ENCODE results near the gene CACNA2D4.
"Not testable (repeated sequence)": the region's sequence is repeated elsewhere in the genome, so short reads cannot be mapped to it uniquely, and the experiment has no call there.

Gene CACNA2D4, protein sequence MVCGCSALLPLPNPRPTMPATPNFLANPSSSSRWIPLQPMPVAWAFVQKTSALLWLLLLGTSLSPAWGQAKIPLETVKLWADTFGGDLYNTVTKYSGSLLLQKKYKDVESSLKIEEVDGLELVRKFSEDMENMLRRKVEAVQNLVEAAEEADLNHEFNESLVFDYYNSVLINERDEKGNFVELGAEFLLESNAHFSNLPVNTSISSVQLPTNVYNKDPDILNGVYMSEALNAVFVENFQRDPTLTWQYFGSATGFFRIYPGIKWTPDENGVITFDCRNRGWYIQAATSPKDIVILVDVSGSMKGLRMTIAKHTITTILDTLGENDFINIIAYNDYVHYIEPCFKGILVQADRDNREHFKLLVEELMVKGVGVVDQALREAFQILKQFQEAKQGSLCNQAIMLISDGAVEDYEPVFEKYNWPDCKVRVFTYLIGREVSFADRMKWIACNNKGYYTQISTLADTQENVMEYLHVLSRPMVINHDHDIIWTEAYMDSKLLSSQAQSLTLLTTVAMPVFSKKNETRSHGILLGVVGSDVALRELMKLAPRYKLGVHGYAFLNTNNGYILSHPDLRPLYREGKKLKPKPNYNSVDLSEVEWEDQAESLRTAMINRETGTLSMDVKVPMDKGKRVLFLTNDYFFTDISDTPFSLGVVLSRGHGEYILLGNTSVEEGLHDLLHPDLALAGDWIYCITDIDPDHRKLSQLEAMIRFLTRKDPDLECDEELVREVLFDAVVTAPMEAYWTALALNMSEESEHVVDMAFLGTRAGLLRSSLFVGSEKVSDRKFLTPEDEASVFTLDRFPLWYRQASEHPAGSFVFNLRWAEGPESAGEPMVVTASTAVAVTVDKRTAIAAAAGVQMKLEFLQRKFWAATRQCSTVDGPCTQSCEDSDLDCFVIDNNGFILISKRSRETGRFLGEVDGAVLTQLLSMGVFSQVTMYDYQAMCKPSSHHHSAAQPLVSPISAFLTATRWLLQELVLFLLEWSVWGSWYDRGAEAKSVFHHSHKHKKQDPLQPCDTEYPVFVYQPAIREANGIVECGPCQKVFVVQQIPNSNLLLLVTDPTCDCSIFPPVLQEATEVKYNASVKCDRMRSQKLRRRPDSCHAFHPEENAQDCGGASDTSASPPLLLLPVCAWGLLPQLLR

DNA sequence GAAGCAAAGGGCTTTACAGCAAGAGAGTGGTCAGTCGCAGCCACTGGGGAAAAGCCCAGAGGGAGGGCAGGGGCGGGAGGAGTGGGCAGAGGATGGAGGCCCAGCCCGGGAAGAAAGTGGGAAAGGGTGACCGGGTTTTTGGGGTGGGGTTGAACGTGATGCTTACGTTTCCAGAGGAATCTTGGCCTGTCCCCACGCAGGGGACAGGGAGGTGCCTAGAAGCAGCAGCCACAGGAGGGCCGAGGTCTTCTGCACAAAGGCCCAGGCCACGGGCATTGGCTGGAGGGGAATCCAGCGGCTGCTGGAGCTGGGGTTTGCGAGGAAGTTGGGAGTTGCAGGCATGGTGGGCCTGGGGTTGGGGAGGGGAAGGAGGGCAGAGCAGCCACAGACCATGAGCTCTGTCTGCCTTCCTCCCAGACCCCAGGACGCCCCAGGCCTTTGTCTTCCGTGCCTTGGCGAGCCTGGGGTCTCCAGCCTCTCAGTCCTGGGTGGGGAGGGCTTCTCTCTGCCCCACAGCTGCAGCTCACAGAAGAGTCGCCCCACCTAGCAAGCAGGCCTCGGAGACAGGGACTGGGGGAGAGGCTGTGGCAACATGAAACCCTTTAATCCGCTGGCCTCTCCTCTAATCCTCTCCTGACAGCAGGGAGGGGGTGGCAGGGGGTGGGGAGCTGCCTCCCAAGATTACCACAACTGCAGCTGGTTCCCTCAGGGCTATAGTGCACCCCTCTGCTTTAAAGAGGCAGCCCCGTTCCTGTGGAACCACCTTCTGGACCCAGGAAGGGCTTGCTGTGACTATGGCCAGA lies at the start of gene CACNA2D4:
CACNA2D4 (minus strand) TSS at position 572 of the 803 bp plus-strand sequence; CDS start at position 393, 179 bp downstream.
- no peak for DNase-seq (ENCODE audit: low read depth)

DNA sequence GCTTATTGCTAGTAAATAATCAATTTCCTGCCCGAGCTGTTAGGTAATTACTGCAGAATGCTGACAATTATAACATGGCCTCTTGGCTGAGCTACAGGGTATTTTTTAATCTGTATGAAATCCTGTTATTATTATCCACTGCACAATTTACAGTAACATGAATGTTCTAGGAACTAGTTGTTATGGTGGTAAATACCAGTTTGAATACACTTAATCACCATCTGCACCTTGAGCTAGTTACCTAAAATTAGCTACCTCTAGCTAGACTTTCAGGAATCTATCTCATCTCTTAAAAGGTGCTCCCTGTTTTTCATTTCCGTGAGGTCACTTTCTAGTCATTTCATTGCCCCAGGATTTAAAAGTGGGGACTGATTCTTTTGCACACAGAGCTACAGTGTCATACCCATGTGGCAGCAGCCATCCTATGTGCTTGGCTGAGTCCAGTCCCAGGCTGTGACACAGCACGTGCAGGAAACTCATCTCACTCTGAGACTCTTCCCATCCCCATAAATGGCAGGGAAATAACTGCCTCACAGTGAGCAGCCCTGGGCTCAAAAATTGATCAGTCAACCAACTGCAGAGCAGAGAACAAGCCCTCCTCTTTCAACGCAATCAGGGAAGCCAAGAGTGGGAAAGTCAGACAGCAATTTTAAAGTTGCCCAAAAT lies 48.2 kb upstream of the CACNA2D4 start:
- DNase-seq (ENCODE audit: low read depth), result no peak

DNA sequence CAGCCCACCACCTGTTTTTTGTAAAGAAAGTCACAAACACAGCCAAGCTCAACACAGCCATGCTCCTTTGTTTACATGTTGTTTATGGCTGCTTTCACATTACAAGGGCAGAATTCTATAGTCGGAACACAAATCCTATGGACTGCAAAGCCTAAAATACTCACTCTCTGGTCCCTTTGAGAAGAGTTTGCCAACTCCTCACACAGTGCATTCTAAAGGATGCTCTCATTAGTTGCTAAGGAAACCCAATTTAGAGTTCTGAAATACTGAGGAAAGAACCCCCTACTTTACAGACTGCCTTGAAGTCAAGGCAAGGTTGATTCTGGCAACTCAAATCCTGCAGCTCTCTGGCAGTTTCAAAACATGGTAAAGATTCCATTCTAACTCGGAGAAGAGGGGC lies 47.5 kb upstream of the CACNA2D4 start:
- no peak for DNase-seq (ENCODE audit: low read depth)

DNA sequence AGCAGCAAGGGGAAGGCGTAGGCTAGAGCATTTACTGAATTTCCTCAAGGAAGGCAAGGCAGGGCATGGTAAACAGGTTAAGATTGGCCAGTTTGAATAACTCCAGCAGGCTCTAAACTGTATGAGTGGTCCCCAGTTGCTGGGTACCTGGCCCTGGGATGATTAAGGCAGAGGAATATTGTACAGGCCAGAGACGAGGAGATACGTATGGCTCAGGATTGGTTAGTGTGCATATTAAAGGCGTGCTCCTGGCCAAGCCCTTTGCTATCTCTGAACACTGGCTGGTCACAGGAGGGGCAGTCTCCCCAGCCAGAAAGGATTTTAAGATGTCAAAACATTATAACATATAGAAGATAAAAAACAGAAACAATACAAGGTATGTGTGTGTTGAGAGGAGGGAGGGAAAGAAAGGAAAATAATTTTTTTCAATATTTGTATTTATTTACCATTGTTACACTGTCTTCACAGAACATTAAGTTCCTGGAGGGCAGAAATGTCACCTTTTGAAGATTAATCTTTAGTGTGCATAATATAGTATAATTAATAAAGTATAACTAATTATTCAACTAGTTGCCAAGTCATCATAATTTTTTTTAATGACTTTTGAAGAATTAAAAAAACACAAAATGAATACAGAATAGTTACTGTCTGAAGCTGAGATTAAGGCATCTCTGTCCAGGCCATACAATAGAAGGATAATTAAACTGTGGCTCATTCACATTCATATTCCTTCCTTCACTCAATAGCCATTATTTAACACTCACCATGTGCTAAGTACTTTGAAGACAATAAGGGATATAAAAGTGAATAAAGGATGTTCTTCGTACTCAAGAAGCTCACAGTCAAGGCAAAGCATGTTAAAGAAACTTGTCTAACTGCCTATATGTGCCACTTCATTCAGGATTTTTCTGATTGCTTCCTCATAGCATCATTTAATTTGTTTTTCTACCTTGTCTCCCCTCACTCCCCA lies 43.9 kb upstream of the CACNA2D4 start:
- DNase-seq (ENCODE audit: low read depth), result no peak

DNA sequence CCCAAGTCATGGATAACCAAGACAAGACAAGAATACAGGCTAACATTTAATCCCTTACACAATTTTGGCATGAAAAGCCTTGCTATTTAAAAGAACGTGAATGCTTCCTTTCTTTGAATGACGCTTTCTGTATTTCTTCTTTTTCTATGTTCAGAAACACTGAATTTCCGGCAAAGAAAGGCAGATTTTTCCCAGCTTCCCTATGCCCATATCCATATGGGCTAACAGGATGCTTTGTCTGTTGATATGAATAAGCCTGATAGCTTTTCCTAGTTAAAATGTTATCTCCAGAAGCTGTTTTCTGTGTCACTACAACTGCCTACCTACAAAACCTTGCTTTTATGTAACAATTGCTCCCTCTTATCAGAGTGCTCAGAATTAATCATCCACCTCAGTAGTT lies 38.3 kb upstream of the CACNA2D4 start:
- no peak for DNase-seq (ENCODE audit: low read depth)

DNA sequence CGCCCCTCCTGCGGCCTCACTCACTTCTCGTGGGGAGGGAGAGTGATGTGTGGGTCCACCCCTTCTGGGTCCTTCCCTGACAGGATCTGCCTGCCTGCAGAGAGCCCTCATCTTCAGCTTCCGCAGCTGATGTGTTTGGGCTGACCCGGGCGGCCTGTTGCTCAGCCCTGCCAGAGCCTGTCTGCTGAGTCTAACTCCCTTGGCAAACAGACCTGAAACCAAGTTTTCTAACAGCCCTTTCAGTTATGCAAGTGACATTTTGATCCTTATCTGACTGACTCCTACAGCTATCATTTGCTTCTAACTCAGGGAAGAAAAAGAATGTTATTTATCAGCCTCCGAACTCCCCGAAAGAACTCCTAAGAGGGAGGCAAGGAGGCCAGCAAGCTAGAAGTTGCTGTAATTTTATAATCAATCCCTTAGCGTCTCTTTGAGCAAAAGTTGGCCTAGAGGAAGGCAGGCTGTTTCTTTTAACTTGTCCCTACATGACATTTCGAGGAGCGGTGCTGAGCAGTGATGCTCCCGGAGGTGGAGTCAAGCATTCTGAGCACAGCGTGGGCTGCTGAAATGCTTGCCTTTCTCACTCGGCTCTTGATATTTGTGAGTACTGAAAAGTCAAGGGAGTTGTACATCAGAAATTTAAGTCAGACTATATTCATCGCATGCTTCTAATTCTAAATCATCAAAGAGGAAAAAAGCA lies 31.5 kb upstream of the CACNA2D4 start:
- DNase-seq (ENCODE audit: low read depth), result no peak

DNA sequence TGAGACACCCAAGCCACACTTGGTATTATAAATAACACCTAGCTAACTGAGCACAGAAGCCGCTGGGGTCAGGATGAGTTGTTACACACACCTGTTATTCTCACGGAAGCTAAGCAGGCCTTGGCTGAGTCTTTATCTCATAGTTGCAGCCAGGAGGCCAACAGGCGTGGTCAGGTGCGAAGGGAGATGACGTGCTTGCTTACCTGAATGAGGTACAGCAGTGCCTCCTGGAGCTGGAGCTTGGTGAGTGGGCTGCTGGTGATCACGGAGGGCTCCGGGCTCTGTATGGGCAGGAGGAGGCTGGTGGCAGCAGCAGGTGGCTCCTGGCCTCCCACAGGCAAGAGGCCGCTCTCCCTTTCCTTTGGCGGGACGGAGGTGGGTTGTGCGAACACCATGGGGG lies 30.4 kb upstream of the CACNA2D4 start:
- DNase-seq (ENCODE audit: low read depth), result no peak

DNA sequence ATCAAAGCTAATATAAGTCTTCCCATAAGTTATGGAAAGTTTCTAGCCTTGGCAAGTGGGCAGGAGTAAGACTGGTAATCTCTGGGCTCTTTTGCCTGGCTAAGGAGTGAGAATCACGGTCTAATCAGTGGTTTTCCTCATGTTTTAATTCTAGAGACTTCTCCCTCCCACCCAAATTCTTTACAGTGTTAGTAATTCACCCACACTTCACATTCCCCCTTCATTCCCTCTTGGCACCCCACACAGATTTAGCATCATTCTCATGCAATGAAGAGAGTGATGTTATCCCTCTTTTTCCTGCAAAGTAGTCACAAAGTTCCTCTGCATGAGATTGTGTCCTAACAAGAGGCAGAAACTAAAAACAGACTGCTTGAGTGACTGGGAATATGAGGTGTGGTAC lies 28.6 kb upstream of the CACNA2D4 start:
- no peak for DNase-seq (ENCODE audit: low read depth)

DNA sequence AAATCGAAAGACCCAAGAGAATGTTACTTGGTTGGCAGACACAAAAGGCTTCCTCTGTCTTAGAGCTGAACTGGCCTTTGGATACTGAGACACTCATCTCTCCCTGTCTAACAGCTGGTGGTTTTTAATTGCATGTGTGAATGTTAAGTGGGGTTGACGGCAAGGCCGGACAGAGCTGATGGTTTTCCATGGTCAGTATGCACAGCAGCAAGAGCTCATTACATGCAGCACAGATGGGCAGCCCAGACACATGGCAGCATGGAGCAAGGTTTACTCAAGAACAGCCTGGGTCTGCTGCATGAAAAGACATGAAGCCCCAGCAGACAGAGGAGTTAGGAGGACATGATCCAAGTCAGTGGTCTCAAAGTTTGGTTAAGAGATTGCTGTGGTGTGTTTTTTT lies 27.8 kb upstream of the CACNA2D4 start:
- no peak for DNase-seq (ENCODE audit: low read depth)

DNA sequence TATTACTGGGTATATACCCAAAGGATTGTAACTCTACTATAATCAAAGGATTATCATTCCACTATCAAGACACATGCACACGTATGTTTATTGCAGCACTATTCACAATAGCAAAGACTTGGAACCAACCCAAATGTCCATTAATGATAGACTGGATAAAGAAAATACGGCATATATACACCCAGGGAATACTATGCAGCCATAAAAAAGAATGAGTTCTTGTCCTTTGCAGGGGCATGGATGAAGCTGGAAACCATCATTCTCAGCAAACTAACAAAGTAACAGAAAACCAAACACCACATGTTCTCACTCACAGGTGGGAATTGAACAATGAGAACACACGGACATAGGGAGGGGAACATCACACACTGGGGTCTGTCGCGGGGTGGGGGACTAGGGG lies 27.1 kb upstream of the CACNA2D4 start:
- DNase-seq (ENCODE audit: low read depth), result not testable (repeated sequence)

DNA sequence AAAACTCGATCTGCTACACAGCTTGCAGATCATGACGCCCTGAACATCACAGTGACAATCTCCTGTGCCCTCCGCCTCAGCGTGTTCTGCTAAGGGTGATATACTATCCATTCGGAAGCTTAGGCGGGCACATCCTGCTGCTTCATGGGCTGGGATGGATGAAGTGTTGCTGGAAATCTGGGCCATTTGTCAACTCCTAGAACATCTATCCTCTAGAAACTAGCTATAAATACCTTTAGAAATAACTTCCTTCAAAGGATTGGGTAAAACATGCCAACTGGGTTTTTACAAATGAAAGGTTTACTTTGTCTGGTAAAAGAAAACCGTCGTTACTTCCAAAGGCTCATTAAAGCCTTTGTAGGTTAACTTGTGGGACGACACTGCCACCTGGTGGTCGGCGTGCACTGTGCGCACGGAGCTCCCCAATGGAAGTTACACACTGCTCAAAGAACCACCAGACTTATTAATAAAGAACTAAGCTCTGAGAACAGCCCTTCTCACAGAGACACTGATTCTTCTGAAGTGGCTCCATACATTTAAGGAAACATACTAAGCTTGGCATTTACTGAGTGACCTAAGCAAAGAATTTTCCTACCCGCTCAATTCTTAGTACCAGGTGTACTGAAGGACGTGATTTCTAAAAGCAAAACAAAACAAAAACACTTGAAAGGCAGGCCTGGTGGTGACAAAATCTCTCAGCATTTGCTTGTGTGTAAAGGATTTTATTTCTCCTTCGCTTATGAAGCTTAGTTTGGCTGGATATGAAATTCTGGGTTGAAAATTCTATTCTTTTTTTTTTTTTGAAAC lies 21.6 kb upstream of the CACNA2D4 start:
- peak; percentile 88 for DNase-seq (ENCODE audit: low read depth)

DNA sequence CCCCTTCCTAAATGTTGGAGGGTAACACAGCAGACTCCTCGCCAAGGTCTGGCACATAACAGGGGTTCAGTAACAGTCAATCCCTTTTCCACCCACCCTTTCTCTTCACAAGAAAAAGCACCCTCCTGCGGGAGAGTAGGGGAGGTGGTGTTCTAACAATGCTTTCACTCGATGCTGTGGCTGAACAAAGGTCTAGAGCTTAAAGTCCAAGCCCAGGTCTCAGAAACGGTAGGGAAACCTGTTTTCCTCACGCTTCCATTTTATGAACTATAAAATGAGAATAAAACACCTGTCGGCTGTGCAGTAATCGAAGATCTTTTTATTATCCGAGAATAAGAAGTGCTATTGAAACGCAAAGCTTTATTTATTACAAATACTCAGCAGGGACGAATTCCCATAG lies 20.9 kb upstream of the CACNA2D4 start:
- no peak for DNase-seq (ENCODE audit: low read depth)

DNA sequence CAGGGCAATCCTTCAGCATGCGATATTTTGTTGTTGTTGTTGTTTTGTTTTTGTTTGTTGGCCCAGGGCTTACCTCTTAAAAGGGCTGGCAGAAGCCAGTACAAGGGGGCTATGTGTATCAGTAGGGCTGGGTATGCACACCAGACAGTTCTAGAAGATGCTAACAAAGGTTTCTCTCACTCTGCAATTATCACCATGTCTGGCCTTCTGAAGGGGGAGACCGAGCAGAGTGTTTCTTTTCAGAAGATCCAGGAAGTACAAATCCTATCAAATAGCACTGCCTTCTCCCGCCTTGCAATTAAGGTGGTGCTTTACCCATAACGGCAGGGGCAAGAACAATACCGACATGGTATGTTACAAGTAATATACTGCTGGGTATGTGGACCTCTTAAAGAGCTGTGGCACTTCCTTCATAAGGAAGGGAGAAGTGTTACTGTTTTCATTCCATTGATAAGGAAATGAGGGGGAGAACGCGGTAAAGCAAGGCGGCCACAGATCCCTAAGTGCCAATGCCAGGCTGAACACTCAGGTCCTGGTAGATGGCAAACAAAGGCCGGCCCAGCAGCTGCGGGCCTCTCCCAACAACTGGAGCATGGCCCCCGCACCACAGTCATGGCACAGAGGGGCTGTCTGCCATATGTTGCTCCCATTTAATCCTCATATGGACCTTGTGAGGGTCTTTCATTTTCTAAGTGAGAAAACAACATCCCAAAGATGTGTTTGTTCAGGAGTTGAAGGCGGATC lies 19.2 kb upstream of the CACNA2D4 start:
- DNase-seq (ENCODE audit: low read depth), result no peak

DNA sequence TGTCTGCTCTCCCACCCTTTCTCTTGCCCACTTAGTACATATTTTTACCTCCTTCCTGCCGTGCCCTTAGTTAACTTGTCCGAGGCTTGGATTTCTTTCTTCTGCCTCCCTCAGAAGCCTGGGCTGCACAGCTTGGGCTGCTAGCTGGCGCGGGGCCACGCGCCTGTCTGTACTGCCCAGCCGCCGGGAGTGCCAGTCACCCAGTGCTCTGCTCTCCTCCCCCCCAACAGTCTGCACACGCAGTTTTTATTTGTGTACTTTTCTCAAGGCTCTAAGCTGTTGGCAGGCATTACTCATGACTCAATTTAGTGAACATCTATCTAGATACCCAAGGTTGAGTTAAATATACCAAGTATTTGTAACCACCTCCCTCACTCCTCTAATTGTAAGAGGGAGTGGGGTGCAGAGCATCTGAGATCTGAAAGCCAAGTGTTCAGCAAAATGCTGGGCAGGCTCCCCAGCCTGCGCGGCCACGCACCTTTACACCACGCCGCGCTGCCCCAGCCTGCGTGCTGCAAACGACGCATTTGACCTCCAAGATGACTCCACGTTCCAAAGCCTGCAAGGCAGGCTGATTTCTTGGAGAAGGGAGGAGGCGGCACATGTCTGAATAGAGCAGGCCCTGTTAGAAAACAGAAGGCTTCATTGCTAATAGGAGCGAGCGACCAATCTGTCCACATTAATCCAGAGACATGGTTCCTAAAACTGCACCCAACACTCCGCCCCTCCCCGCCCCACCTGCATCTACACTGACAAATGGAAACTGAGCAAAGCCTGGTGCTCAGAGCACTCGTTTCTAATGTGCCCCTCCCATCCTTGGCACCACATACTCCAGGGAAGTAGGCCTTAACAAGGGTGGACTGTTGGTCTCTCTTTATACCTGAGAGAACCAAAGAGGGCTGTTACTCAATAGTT lies 18.2 kb upstream of the CACNA2D4 start:
- no peak for DNase-seq (ENCODE audit: low read depth)

DNA sequence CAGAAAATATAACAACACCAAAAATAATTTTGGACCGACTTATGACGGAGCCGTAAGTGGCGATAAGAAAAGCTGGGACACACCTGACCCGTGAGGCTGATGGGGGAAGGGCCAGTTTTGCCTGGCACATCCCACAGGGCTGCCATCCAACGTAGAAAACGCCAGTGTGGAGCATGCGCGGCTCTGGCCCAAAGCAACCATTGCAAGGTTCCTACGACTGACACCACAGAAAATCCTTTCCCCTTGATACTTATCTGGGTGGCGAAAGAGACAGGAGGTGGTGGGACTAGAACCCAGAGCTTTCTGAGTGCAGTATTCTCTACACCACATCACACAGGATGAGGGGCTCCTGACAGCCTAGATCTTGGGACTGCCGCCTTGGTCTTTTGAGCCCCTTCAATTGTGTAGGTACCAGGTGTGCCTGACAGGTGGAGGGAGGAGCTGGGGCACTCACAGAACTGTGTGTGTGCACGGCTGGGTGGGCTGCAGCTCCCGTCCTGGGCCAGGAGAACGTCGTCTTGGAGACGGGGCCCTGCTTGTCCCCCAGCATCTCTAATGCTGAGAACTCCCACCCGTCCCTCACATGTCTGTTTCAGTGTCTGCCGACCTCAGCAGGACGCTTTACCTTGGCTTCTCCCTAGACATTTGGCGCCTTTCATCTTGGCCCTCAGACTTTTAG lies 17.4 kb upstream of the CACNA2D4 start:
- DNase-seq (ENCODE audit: low read depth), result no peak

DNA sequence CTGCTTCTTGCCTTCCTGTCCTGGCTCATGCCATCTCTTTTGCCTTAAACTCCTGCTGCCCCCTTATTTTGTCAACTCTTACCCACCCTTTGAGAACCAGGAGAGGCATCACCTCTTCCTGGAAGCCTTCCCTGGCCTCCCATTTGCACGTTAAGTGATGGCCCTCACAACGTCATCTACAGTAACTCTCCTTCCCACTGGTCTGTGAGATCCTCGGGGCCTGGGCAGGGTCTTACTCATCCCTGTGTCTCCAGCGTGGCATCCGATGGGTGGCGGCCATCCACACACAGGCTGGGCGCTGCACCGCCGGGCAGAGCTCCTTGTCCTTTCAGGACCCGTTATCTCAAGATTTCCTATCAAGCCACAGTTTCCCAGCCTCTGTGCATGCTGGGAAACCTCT lies 16.8 kb upstream of the CACNA2D4 start:
- DNase-seq (ENCODE audit: low read depth), result no peak

Measured in stimulated activated CD8-positive, alpha-beta memory T cell treated with anti-CD3 and anti-CD28 coated beads, Interleukin-15, amount 100 ng/mL, for 1 hour (primary cell).